HCT116 (cell line): ENCODE data around the gene PSMA3. TPM values are rescaled to one million over a fixed set of nuclear protein-coding genes. Genes with fewer than 3 reads are reported as not detected.

ENCODE experiments used
- ATAC-seq: fragments of 200-7000 bp; cut with Tn5 transposase; 2 replicates; pipeline ENCODE4 v1.9.1; 2020; ENCODE audit warnings: mild to moderate bottlenecking, moderate library complexity
- BruUV-seq: library from RNA; stranded (reverse); fragments of 400-500 nt; replicated peaks from 2 replicates; lab custom pipeline; 2021; lab: Mats Ljungman, UMichigan
- CTCF ChIA-PET: fragments of 300-600 bp; sonication (Branson Sonifier 250); formaldehyde crosslinking; loops from one replicate; lab custom pipeline; 2021; ENCODE audit warnings: antibody characterized with exemption; lab: Charles Lee
- POLR2A ChIA-PET: fragments of 300-600, 350-600 bp; sonication (Branson Sonifier 250); formaldehyde crosslinking; loops from one replicate; lab custom pipeline; 2021; ENCODE audit warnings: antibody characterized with exemption; lab: Charles Lee
- RAD21 ChIA-PET, 2 experiments: fragments of 300-600 bp; sonication (Branson Sonifier 250); formaldehyde crosslinking; loops; one replicate each; lab custom pipeline; 2023; ENCODE audit warnings: low total read pairs in 2 of 2; ENCODE audit not compliant: uncharacterized antibody in 2 of 2, unreplicated experiment in 2 of 2, low non-redundant PET in 1 of 2; lab: Charles Lee
- DNase-seq: peaks from one replicate; pipeline ENCODE4 v3.0.0-alpha.2; 2010; ENCODE audit warnings: low read depth, low spot score
- H2AFZ ChIP-seq: fragments of 200-600 bp; shearing (Covaris generic), sonication (generic); 2 replicates; pipeline ENCODE4 v1.6.1; 2017; ENCODE audit warnings: low read depth, mixed run types, mixed read lengths, antibody characterized with exemption, low read length; ENCODE audit not compliant: poor library complexity, severe bottlenecking
- H3K27ac ChIP-seq: 2 replicates; pipeline ENCODE4 v1.5.1; 2012; ENCODE audit warnings: low read depth, low read length
- H3K27me3 ChIP-seq: fragments of 200-600 bp; sonication (generic); 2 replicates; pipeline ENCODE4 v1.6.1; 2016; ENCODE audit warnings: mixed run types, low read length, mixed read lengths; ENCODE audit not compliant: insufficient read depth
- H3K36me3 ChIP-seq, 2 experiments: fragments of 200-500 bp in 1 of 2; fragments of 200-600 bp in 1 of 2; sonication (Bioruptor generic) in 1 of 2; sonication (generic) in 1 of 2; 2 replicates each; pipeline versions ENCODE4 v1.5.1 to v1.6.1; 2014 to 2016; ENCODE audit warnings: low read length in 2 of 2, inconsistent platforms in 1 of 2, mixed read lengths in 1 of 2, mixed run types in 1 of 2; ENCODE audit not compliant: insufficient read depth in 2 of 2, control insufficient read depth in 1 of 2
- H3K4me1 ChIP-seq, 2 experiments: fragments of 200-600 bp in 1 of 2; sonication (generic) in 1 of 2; 2 replicates each; pipeline versions ENCODE4 v1.5.1 to v1.6.1; 2012 to 2017; ENCODE audit warnings: low read length in 2 of 2, inconsistent platforms in 1 of 2, mild to moderate bottlenecking in 1 of 2, mixed read lengths in 1 of 2, mixed run types in 1 of 2, moderate library complexity in 1 of 2; ENCODE audit not compliant: insufficient read depth in 2 of 2, control insufficient read depth in 1 of 2
- H3K4me2 ChIP-seq: fragments of 200-600 bp; sonication (generic); 2 replicates; pipeline ENCODE4 v1.6.1; 2017; ENCODE audit warnings: mixed run types, low read length, mixed read lengths
- H3K4me3 ChIP-seq, 2 experiments: fragments of 200-600 bp in 1 of 2; sonication (generic) in 1 of 2; replicated peaks in 1 of 2; 2 replicates each; pipeline ENCODE4 v1.5.1; 2011 to 2016; ENCODE audit warnings: low read length in 2 of 2, control low read depth in 1 of 2, low read depth in 1 of 2, mild to moderate bottlenecking in 1 of 2, mixed read lengths in 1 of 2, mixed run types in 1 of 2
- H3K79me2 ChIP-seq: fragments of 200-600 bp; sonication (generic); 2 replicates; pipeline ENCODE4 v1.6.1; 2017; ENCODE audit warnings: mild to moderate bottlenecking, mixed run types, low read length, moderate library complexity, mixed read lengths; ENCODE audit not compliant: insufficient read depth
- H3K9ac ChIP-seq: fragments of 200-600 bp; sonication (generic); 2 replicates; pipeline ENCODE4 v1.6.1; 2016; ENCODE audit warnings: low read length, mixed read lengths
- H3K9me2 ChIP-seq: fragments of 200-600 bp; sonication (generic), shearing (Covaris generic); 2 replicates; pipeline ENCODE4 v1.6.1; 2017; ENCODE audit warnings: mixed run types, mild to moderate bottlenecking, moderate library complexity; ENCODE audit not compliant: insufficient read depth
- H3K9me3 ChIP-seq, 2 experiments: fragments of 200-500 bp in 1 of 2; fragments of 200-600 bp in 1 of 2; sonication (Bioruptor generic) in 1 of 2; sonication (generic) in 1 of 2; 2 replicates each; pipeline ENCODE4 v1.6.1; 2014 to 2017; ENCODE audit warnings: low read length in 2 of 2, mixed read lengths in 2 of 2, inconsistent platforms in 1 of 2, low read depth in 1 of 2, mild to moderate bottlenecking in 1 of 2, mixed run types in 1 of 2, moderate library complexity in 1 of 2; ENCODE audit not compliant: control insufficient read depth in 1 of 2, insufficient read depth in 1 of 2
- H4K20me1 ChIP-seq: fragments of 200-600 bp; sonication (generic), shearing (Covaris generic); 2 replicates; pipeline ENCODE4 v1.6.1; 2017; ENCODE audit warnings: mixed run types, mild to moderate bottlenecking, moderate library complexity; ENCODE audit not compliant: insufficient read depth
- CBX3 ChIP-seq: IDR thresholded peaks from 2 replicates; pipeline ENCODE4 v1.6.1; 2012; ENCODE audit warnings: low read depth
- ELF1 ChIP-seq: IDR thresholded peaks from 2 replicates; pipeline ENCODE4 v1.6.1; 2012; ENCODE audit warnings: low read depth, borderline replicate concordance
- EZH2 ChIP-seq: fragments of 200-600 bp; sonication (generic); IDR thresholded peaks from 2 replicates; pipeline ENCODE4 v1.6.1; 2017; ENCODE audit warnings: antibody characterized with exemption, mixed run types
- EZH2phosphoT487 ChIP-seq: fragments of 200-600 bp; IDR thresholded peaks from 2 replicates; pipeline ENCODE4 v1.6.1; 2018; ENCODE audit warnings: antibody characterized with exemption, borderline replicate concordance
- FOSL1 ChIP-seq: IDR thresholded peaks from 2 replicates; pipeline ENCODE4 v1.6.1; 2012; ENCODE audit warnings: low read depth
- JUND ChIP-seq: IDR thresholded peaks from 2 replicates; pipeline ENCODE4 v1.6.1; 2012
- POLR2A ChIP-seq: IDR thresholded peaks from 2 replicates; pipeline ENCODE4 v1.7.0; 2011; ENCODE audit warnings: borderline replicate concordance; ENCODE audit not compliant: insufficient read depth, insufficient read length; ENCODE audit errors: extremely low read depth
- SP1 ChIP-seq: IDR thresholded peaks from 2 replicates; pipeline ENCODE4 v1.6.1; 2012; ENCODE audit warnings: low read depth
- YY1 ChIP-seq: IDR thresholded peaks from 2 replicates; pipeline ENCODE4 v1.6.1; 2011; ENCODE audit warnings: low read length, low read depth, moderate library complexity, mild to moderate bottlenecking; ENCODE audit not compliant: insufficient replicate concordance; ENCODE audit errors: extremely low read depth
- intact Hi-C: fragments of 100-400 bp; cut with micrococcal nuclease; formaldehyde crosslinking; loops from 2 replicates; pipeline ENCODE4 v1.10.0; 2022
- total RNA-seq: library from RNA; stranded (reverse); gene quantifications from one replicate; pipeline ENCODE4 v1.2.1, GENCODE V29; 2021; ENCODE audit not compliant: unreplicated experiment
- TF ChIP-seq, protein P1 (sequence below): IDR thresholded peaks from 2 replicates; pipeline ENCODE4 v1.6.1; 2012
- TF ChIP-seq, protein P2 (sequence below): IDR thresholded peaks from 2 replicates; pipeline ENCODE4 v1.6.1; 2011; ENCODE audit warnings: mild to moderate bottlenecking, low read length, moderate library complexity; ENCODE audit not compliant: insufficient replicate concordance; ENCODE audit errors: extremely low read depth
- TF ChIP-seq, protein P3 (sequence below): IDR thresholded peaks from 2 replicates; pipeline ENCODE4 v1.6.1; 2012

The PSMA3 gene
- total RNA-seq, 1 experiment from 2014 or later = 267 TPM

DNA sequence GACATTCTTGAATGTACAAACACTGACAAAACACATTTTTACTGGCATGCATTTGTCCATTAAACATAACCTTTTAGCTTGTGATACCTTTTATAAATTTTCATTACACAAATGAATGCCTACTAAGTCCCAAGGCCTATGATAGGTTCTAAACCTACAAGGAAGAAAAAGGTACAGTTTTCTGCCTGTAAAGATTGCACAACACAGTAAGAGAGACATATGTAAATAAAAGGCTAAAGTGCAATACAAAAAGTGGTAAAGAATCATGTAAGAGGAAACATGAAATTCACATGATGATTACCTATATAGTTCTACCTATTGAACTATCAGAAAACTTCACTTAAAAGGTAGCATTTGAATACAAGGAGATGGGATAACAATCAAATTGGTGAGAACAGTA, 39.1 kb downstream of the PSMA3 start:
- no peak overlapping the region for H3K4me2 ChIP-seq
- DNase-seq (no peak), ATAC-seq (no peak)
- POLR2A ChIA-PET = no interaction called here
- no peak overlapping the region for H3K4me3 ChIP-seq
- H3K9me3 ChIP-seq = no peaks in the 10 kb centered on the region
- H3K27ac ChIP-seq = no peak overlapping the region
- H3K79me2 ChIP-seq = peaks cover 96% of the 10 kb centered on the region
- H4K20me1 ChIP-seq = peaks cover 8% of the 10 kb centered on the region
- CTCF ChIA-PET = no interaction called here
- H3K27me3 ChIP-seq = no peaks in the 10 kb centered on the region
- no TSS peak for BruUV-seq
- RAD21 ChIA-PET = no interaction called here
- H3K36me3 ChIP-seq = peaks cover 23 to 50% of the 10 kb centered on the region in 2 experiments
- intact Hi-C loops = no loop called here
- no peaks in the 10 kb centered on the region for H3K4me1 ChIP-seq
- TF ChIP-seq SP1 (no peak), CBX3 (no peak)
- TF ChIP-seq, protein P1, sequence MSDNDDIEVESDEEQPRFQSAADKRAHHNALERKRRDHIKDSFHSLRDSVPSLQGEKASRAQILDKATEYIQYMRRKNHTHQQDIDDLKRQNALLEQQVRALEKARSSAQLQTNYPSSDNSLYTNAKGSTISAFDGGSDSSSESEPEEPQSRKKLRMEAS = no peak
- H2AFZ ChIP-seq = no peak overlapping the region
- H3K9me2 ChIP-seq = no peaks in the 10 kb centered on the region
- no peak overlapping the region for H3K9ac ChIP-seq

DNA sequence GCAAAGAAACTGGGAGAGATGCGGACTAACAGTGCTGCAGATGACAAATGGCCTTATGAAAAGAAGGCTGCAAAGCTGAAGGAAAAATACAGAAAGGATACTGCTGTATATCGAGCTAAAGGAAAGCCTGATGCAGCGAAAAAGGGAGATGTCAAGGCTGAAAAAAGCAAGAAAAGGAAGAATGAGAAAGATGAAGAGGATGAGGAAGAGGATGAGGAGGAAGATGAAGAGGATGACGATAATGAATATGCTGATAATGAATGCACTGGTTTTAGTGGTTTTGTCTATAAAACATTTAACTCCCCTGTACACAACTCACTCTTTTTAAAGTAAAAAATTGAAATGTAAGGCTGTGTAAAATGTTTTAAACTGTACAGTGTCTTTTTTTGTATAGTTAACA, 40.5 kb downstream of the PSMA3 start:
- no peaks in the 10 kb centered on the region for H3K9me2 ChIP-seq
- no peak overlapping the region for H2AFZ ChIP-seq
- H3K36me3 ChIP-seq = peaks cover 23 to 49% of the 10 kb centered on the region in 2 experiments
- RAD21 ChIA-PET = no interaction called here
- POLR2A ChIA-PET = interaction anchor here (1.1 kb wide), 1 partner anchor 60 kb away, joined by 3 read pairs; no protein-coding TSS in a partner anchor
- CTCF ChIA-PET = no interaction called here
- no TSS peak for BruUV-seq
- H3K4me1 ChIP-seq = no peaks in the 10 kb centered on the region
- DNase-seq (no peak), ATAC-seq (no peak)
- H3K79me2 ChIP-seq = peaks cover 96% of the 10 kb centered on the region
- H3K27ac ChIP-seq = no peak overlapping the region
- TF ChIP-seq SP1 = no peak
- TF ChIP-seq, protein P2, sequence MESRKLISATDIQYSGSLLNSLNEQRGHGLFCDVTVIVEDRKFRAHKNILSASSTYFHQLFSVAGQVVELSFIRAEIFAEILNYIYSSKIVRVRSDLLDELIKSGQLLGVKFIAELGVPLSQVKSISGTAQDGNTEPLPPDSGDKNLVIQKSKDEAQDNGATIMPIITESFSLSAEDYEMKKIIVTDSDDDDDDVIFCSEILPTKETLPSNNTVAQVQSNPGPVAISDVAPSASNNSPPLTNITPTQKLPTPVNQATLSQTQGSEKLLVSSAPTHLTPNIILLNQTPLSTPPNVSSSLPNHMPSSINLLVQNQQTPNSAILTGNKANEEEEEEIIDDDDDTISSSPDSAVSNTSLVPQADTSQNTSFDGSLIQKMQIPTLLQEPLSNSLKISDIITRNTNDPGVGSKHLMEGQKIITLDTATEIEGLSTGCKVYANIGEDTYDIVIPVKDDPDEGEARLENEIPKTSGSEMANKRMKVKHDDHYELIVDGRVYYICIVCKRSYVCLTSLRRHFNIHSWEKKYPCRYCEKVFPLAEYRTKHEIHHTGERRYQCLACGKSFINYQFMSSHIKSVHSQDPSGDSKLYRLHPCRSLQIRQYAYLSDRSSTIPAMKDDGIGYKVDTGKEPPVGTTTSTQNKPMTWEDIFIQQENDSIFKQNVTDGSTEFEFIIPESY = no peak
- TF ChIP-seq EZH2 = no peak
- TF ChIP-seq, protein P3, sequence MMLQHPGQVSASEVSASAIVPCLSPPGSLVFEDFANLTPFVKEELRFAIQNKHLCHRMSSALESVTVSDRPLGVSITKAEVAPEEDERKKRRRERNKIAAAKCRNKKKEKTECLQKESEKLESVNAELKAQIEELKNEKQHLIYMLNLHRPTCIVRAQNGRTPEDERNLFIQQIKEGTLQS = no peak
- TF ChIP-seq YY1 = no peak
- no peak for TF ChIP-seq FOSL1
- TF ChIP-seq ELF1 = no peak
- TF ChIP-seq JUND = no peak
- TF ChIP-seq, protein P1 = no peak
- TF ChIP-seq EZH2phosphoT487 = no peak
- TF ChIP-seq POLR2A = no peak
- no peak overlapping the region for H3K4me3 ChIP-seq
- H4K20me1 ChIP-seq = peaks cover 8% of the 10 kb centered on the region
- intact Hi-C loops = no loop called here
- no peak overlapping the region for H3K9ac ChIP-seq
- H3K4me2 ChIP-seq = no peak overlapping the region
- H3K9me3 ChIP-seq = no peaks in the 10 kb centered on the region
- H3K27me3 ChIP-seq = no peaks in the 10 kb centered on the region
